ENCODE results near the gene CFAP298. TPM values are rescaled to one million over a fixed set of nuclear protein-coding genes. Genes with fewer than 3 reads are reported as not detected.

The CFAP298 gene
- total and polyA plus RNA-seq, 10 donors: 22.4 to 34.6 (median 27.7) TPM

- no peaks in the 10 kb centered on the region for H3K27me3 ChIP-seq (replicated peaks in 1 of 7)
- no peaks in the 10 kb centered on the region for H3K36me3 ChIP-seq
- no peak overlapping the region for H3K27ac ChIP-seq
- H3K4me3 ChIP-seq: no peak overlapping the region
- WGBS, 5 donors: 76 to 89% (median 83%) methylated on average over 9 of the region's 9 CpGs
- no peak for TF ChIP-seq POLR2AphosphoS5 (IDR thresholded peaks at IDR 0.05)
- no peak for TF ChIP-seq CTCF (IDR thresholded peaks at IDR 0.05 in 8 of 11, conservative IDR thresholded peaks at IDR 0.05 in 3 of 11)
- TF ChIP-seq POLR2A (IDR thresholded peaks at IDR 0.05): no peak
- DNase-seq: no peak
- H3K4me1 ChIP-seq: no peaks in the 10 kb centered on the region
- no peaks in the 10 kb centered on the region for H3K9me3 ChIP-seq
- intact Hi-C loops (cut with DNase I; ENCODE audit: low total_unique reads): no loop called here
Measured at GRCh38 chr21:32585970-32586369, 26.2 kb downstream of the CFAP298 start.

GRCh38 chr21:32585042-32585710 is 27.0 kb downstream of the CFAP298 start, which contains the start of gene TCP10L:
TCP10L (minus strand) TSS chr21:32585523; CDS start chr21:32584304, 1,219 bp downstream.
- no peak for TF ChIP-seq POLR2AphosphoS5 (IDR thresholded peaks at IDR 0.05)
- no peak for TF ChIP-seq CTCF (IDR thresholded peaks at IDR 0.05 in 8 of 11, conservative IDR thresholded peaks at IDR 0.05 in 3 of 11)
- no peak for DNase-seq

GRCh38 chr21:32584472-32584871 is 27.7 kb downstream of the CFAP298 start:
- intact Hi-C loops (cut with DNase I; ENCODE audit: low total_unique reads): no loop called here
- no peaks in the 10 kb centered on the region for H3K27me3 ChIP-seq (replicated peaks in 1 of 7)
- TF ChIP-seq CTCF (IDR thresholded peaks at IDR 0.05 in 8 of 11, conservative IDR thresholded peaks at IDR 0.05 in 3 of 11) (no peak), POLR2AphosphoS5 (IDR thresholded peaks at IDR 0.05) (no peak), POLR2A (IDR thresholded peaks at IDR 0.05) (no peak)
- H3K36me3 ChIP-seq: no peaks in the 10 kb centered on the region
- H3K9me3 ChIP-seq: no peaks in the 10 kb centered on the region
- no peaks in the 10 kb centered on the region for H3K4me1 ChIP-seq
- DNase-seq: no peak
- H3K4me3 ChIP-seq: no peak overlapping the region
- H3K27ac ChIP-seq: no peak overlapping the region
- WGBS, 5 donors: 80 to 89% (median 85%) methylated on average over 7 to 8 of the region's 8 CpGs

More at GRCh38 chr21:32585042-32585710, 27.0 kb downstream of the CFAP298 start, which contains the start of gene TCP10L:
- Histone ChIP-seq H3K9me3 (no peaks in the 10 kb centered on the region), H3K4me3 (no peak within 1 kb of the TSS), H3K4me1 (no peaks in the 10 kb centered on the region), H3K27ac (no peak within 1 kb of the TSS), H3K36me3 (no peaks in the 10 kb centered on the region), H3K27me3 (replicated peaks in 1 of 7) (no peaks in the 10 kb centered on the region)
- intact Hi-C loops (cut with DNase I; ENCODE audit: low total_unique reads): no loop called here
- 73 to 87% (median 81%) methylated on average over 17 of the region's 17 CpGs for WGBS, 5 donors

GRCh38 chr21:32581732-32582131 is 30.4 kb downstream of the CFAP298 start:
- TF ChIP-seq CTCF (IDR thresholded peaks at IDR 0.05 in 8 of 11, conservative IDR thresholded peaks at IDR 0.05 in 3 of 11) (no peak), POLR2A (IDR thresholded peaks at IDR 0.05) (no peak), POLR2AphosphoS5 (IDR thresholded peaks at IDR 0.05) (no peak)
- H3K36me3 ChIP-seq: no peaks in the 10 kb centered on the region
- WGBS, 5 donors: 90 to 95% (median 94%) methylated on average over 13 of the region's 13 CpGs
- H3K27me3 ChIP-seq (replicated peaks in 1 of 7): no peaks in the 10 kb centered on the region
- H3K4me3 ChIP-seq: no peak overlapping the region
- H3K27ac ChIP-seq: no peak overlapping the region
- H3K9me3 ChIP-seq: no peaks in the 10 kb centered on the region
- intact Hi-C loops (cut with DNase I; ENCODE audit: low total_unique reads): no loop called here
- DNase-seq: no peak
- H3K4me1 ChIP-seq: no peaks in the 10 kb centered on the region

Measured in spleen (tissue), 11 donors.